Mucosa of stomach (tissue), 1 donor: Measurements from ENCODE around the gene UGCG.
"Not testable (repeated sequence)": the region's sequence is repeated elsewhere in the genome, so short reads cannot be mapped to it uniquely, and the experiment has no call there.

ENCODE experiments used
- H3K27me3 ChIP-seq: one replicate; pipeline ENCODE4 v1.7.0; 2013; ENCODE audit warnings: mild to moderate bottlenecking, low read length; ENCODE audit not compliant: control insufficient read depth, insufficient read depth
- H3K36me3 ChIP-seq: one replicate; pipeline ENCODE4 v1.7.0; 2013; ENCODE audit warnings: low read length; ENCODE audit not compliant: control insufficient read depth, insufficient read depth
- H3K4me1 ChIP-seq: one replicate; pipeline ENCODE4 v1.7.0; 2013; ENCODE audit warnings: mild to moderate bottlenecking, low read length; ENCODE audit not compliant: control insufficient read depth, insufficient read depth
- H3K4me3 ChIP-seq: one replicate; pipeline ENCODE4 v1.7.0; 2013; ENCODE audit warnings: low read length
- H3K9ac ChIP-seq: one replicate; pipeline ENCODE4 v1.7.0; 2013; ENCODE audit warnings: mild to moderate bottlenecking, low read length, moderate library complexity
- H3K9me3 ChIP-seq: one replicate; pipeline ENCODE4 v1.7.0; 2013; ENCODE audit warnings: mild to moderate bottlenecking, low read length, moderate library complexity; ENCODE audit not compliant: control insufficient read depth
- donor health status: Pancreatic carcinoma.

UGCG gene

DNA sequence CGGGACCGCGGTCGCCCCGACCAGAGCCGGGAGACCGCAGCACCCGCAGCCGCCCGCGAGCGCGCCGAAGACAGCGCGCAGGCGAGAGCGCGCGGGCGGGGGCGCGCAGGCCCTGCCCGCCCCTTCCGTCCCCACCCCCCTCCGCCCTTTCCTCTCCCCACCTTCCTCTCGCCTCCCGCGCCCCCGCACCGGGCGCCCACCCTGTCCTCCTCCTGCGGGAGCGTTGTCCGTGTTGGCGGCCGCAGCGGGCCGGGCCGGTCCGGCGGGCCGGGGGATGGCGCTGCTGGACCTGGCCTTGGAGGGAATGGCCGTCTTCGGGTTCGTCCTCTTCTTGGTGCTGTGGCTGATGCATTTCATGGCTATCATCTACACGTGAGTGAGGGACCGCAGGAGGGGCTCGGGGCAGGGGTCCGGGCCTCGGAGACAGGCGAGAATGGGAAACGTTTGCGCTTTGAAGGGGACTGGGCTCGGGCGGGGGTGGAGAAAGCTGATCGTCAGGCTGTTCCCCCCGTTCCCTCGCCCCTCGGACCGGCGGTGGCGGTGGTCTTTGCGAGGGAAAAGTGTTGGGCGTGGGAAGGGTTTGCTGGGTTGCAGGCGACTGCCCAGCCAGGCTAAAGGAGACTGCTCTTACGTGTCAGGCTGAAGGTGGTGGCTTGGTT lies 457 bp downstream of the UGCG start:
- Histone ChIP-seq H3K9me3 (no peaks in the 10 kb centered on the region), H3K4me3 (peak overlapping the region; percentile 89), H3K27me3 (no peaks in the 10 kb centered on the region), H3K9ac (peak overlapping the region; percentile 99), H3K36me3 (no peaks in the 10 kb centered on the region), H3K4me1 (peaks cover 17% of the 10 kb centered on the region)

DNA sequence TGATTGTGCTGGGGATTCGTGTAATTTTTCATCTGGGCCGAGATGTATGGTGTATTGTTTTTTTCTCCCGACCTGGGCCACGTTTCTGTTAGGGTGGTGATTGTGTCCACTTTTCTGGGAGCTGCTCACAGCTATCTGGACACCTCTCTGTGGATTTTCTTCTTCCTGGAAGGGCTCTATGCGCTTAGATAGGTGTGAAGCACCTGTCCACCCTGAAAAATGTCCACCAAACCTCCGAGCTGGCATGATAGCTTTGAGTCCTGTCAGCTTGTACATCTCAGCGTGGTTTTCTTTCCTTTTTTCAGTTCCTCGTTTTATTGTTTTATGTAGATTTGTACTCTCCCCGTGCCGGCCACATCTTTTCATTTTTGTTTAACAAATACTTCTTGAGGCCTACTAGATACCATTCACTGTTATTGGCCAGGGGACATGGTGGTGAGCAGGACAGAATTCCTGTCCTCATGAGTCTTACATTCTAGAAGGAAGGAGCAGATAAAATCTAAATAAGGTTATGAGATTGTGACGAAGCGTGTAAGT lies 1.1 kb downstream of the UGCG start:
- H3K4me1 ChIP-seq = peaks cover 23% of the 10 kb centered on the region
- no peaks in the 10 kb centered on the region for H3K9me3 ChIP-seq
- no peaks in the 10 kb centered on the region for H3K36me3 ChIP-seq
- H3K27me3 ChIP-seq = no peaks in the 10 kb centered on the region
- H3K9ac ChIP-seq = peak overlapping the region; percentile 99
- peak overlapping the region; percentile 89 for H3K4me3 ChIP-seq

DNA sequence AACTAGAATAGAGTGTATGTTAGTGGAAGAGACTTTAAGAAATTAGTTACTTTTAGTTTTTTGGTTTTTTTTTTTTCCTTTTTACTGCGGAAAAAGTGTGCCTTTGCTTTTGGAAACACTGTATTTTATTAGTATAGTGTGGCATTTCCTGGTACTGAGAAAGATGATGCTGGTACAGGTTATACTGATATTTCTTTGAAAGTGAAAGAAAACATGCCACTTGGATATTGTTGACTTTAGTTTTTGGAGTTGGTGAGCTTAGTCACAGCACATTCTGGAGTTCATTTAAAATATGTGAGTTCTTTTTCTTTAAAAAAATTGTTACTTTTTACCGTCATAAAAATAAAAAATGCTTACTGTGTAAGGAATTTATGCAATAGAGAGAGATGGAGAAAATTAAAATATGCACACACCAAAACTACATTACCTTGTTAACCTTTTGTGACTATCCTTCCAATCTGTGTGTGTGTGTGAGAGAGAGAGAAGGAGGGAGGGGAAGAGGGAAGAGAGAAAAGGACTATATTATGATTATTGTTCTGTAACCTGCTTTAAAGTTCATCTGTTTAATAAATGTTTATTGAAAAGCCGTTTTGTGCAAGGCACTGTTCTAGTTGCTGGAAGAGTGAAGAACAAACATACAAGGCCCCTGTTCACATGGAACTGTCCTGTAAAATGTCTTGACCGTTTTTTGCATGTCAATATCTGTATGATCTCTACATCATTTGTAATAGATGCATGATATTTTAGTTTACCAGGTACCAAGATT lies 1.9 kb downstream of the UGCG start:
- Histone ChIP-seq H3K4me3 (peak overlapping the region; percentile 89), H3K9me3 (no peaks in the 10 kb centered on the region), H3K4me1 (peaks cover 30% of the 10 kb centered on the region), H3K27me3 (no peaks in the 10 kb centered on the region), H3K36me3 (no peaks in the 10 kb centered on the region), H3K9ac (peak overlapping the region; percentile 99)

- Histone ChIP-seq H3K4me3 (no peak overlapping the region), H3K36me3 (no peaks in the 10 kb centered on the region), H3K9me3 (no peaks in the 10 kb centered on the region), H3K4me1 (peaks cover 42% of the 10 kb centered on the region), H3K27me3 (no peaks in the 10 kb centered on the region), H3K9ac (peak overlapping the region; percentile 99)
Measured at GRCh38 chr9:111900151-111900857, 3.7 kb downstream of the UGCG start.

DNA sequence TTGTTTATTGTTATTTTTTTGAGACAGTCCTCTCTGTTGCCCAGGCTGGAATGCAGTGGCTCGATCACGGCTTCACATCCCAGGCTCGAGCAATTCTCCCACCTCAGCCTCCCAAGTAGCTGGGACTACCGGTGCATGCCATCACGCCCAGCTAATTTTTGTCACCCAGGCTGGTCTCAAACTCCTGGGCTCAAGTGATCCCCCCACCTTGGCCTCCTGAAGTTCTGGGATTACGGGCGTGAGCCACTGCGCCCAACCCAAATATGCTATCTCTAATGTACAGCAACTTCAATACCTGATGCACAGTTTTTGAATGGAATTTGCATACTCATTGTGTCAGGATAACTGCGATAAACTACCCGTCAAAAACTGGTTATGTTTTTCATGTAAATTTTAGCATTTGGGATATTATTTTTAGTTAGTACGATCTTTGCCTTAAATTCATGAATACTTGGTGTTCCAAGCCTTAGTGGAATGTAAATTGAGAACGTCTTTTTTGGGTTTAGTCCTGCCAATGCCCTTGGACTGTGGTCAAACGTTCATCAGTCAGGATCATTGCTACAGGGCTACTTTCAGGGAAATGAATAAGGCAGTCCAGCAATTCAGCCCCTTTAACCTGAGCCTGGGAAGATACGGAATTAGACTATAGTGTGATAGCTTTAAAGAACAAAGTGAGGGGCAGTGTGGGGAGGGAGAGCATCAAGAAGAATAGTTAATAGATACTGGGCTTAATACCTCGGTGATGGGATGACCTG lies 4.4 kb downstream of the UGCG start:
- Histone ChIP-seq H3K4me3 (no peak overlapping the region), H3K27me3 (no peaks in the 10 kb centered on the region), H3K9ac (peak overlapping the region; percentile 99), H3K4me1 (peaks cover 42% of the 10 kb centered on the region), H3K9me3 (no peaks in the 10 kb centered on the region), H3K36me3 (no peaks in the 10 kb centered on the region)

GRCh38 chr9:111902391-111903139 lies 6.0 kb downstream of the UGCG start:
- Histone ChIP-seq H3K36me3 (no peaks in the 10 kb centered on the region), H3K4me1 (peaks cover 50% of the 10 kb centered on the region), H3K27me3 (no peaks in the 10 kb centered on the region), H3K4me3 (peak overlapping the region; percentile 23), H3K9me3 (no peaks in the 10 kb centered on the region), H3K9ac (peak overlapping the region; percentile 56)

DNA sequence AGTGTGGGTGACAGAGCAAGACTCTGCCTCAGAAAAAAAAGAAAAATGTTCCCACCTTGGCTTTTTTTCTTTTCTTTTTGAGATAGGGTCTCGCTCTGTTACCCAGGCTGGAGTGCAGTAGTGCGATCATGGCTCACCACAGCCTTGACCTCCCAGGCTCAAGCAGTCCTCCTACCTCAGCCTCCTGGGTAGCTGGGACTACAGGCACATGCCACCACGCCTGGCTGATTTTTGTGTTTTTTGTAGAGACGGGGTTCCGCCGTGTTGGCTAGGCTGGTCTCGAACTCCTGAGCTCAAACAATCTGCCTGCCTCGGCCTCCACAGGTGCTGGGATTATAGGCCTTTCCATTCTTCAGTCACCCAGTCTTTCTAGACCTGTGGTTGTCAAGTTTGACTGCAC lies 6.9 kb downstream of the UGCG start:
- H3K4me1 ChIP-seq = peaks cover 58% of the 10 kb centered on the region
- not testable (repeated sequence) for H3K9me3 ChIP-seq, H3K36me3 ChIP-seq, H3K4me3 ChIP-seq, H3K27me3 ChIP-seq
- peak overlapping the region; percentile 13 for H3K9ac ChIP-seq

DNA sequence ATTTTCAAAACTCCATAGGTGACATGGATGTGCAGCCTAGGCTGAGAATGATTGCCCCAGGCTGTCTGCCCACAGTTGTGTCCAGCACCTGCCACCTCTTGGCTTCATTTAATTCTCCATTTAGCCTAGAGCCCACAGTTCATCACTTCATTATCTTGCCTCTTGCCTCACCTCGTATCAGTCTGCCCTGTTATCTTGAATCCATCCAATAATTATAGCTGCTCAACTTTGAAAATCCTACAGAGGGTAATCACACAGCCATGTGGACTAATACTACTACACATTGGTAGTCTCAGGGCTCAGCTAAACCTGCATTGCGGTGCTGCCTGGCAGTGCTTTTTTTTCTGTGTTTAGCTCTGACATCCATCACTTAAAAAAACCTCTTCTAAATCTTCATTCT lies 7.4 kb downstream of the UGCG start:
- Histone ChIP-seq H3K4me3 (no peak overlapping the region), H3K4me1 (peaks cover 63% of the 10 kb centered on the region), H3K36me3 (no peaks in the 10 kb centered on the region)

GRCh38 chr9:111904891-111905291 lies 8.3 kb downstream of the UGCG start:
- Histone ChIP-seq H3K4me1 (peaks cover 71% of the 10 kb centered on the region), H3K27me3 (no peaks in the 10 kb centered on the region), H3K9ac (no peak overlapping the region), H3K9me3 (no peaks in the 10 kb centered on the region), H3K4me3 (no peak overlapping the region), H3K36me3 (no peaks in the 10 kb centered on the region)

More for the DNA sequence above, 7.4 kb downstream of the UGCG start:
- Histone ChIP-seq H3K9me3 (no peaks in the 10 kb centered on the region), H3K9ac (peak overlapping the region; percentile 13), H3K27me3 (no peaks in the 10 kb centered on the region)

DNA sequence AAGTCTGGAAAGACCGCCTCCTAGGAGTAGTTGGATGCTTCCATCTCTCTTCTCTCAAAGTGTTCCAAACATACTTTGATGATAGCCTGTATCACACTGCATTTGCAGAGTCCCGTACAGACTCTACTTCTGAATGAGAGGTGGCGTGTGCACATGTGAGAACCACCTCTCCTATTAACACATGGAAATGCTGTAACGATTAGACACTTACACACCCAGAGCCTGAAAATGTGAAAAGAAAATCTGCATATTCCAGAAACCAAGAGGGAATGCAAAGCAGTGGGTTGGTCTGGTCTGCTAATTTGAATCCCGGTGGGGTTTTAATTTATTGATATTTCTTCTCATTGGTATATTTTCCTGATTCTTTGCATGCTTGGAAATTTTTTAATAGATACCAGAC lies 10.5 kb downstream of the UGCG start:
- H3K9me3 ChIP-seq = no peaks in the 10 kb centered on the region
- peaks cover 58% of the 10 kb centered on the region for H3K4me1 ChIP-seq
- H3K4me3 ChIP-seq = no peak overlapping the region

DNA sequence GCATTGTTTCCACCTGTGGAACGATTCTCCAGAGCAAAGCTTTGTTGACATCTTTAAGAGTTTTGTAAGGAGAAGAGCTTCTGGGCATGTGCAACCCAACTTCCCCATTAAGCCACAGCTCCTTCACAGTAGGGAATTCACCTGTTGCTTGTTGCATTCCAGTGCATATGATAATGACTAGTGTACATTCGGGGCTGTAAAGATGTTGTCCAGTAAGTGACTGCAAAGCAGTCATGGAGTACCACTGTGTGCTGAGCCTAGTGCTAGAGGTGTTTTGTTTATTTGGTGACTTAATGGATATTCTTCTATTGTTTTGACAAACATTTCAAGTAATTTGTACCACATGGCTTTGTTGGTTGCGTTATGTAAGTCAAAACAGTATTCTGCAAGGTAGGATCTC lies 12.8 kb downstream of the UGCG start:
- Histone ChIP-seq H3K4me1 (peaks cover 36% of the 10 kb centered on the region), H3K4me3 (no peak overlapping the region), H3K9me3 (no peaks in the 10 kb centered on the region)

More for the DNA sequence above, 10.5 kb downstream of the UGCG start:
- Histone ChIP-seq H3K27me3 (no peaks in the 10 kb centered on the region), H3K9ac (no peak overlapping the region), H3K36me3 (no peaks in the 10 kb centered on the region)

More for the DNA sequence above, 12.8 kb downstream of the UGCG start:
- Histone ChIP-seq H3K36me3 (no peaks in the 10 kb centered on the region), H3K9ac (no peak overlapping the region), H3K27me3 (no peaks in the 10 kb centered on the region)
